Esophagus squamous epithelium (tissue), 5 donors: Measurements from ENCODE around the gene ERN1. TPM values are rescaled to one million over a fixed set of nuclear protein-coding genes. Genes with fewer than 3 reads are reported as not detected.

Source experiments
- DNase-seq: peaks from one replicate; lab custom pipeline; 2025; lab: John Stamatoyannopoulos, UW
- H3K27ac ChIP-seq, 4 donors: fragments of 200-600 bp; sonication (generic); one replicate each; pipeline ENCODE4 v1.5.1; 2016 to 2019; ENCODE audit warnings: mild to moderate bottlenecking in 1 of 4
- H3K27me3 ChIP-seq, 4 donors: fragments of 200-600 bp; sonication (generic); 1 replicate in 3 of 4; 2 replicates in 1 of 4; pipeline versions ENCODE4 v1.5.1 to v1.6.0; 2017 to 2021; ENCODE audit warnings: antibody characterized with exemption in 1 of 4
- H3K36me3 ChIP-seq, 3 donors: fragments of 200-600 bp; sonication (generic); one replicate each; pipeline ENCODE4 v1.5.1; 2016 to 2019
- H3K4me1 ChIP-seq, 3 donors: fragments of 200-600 bp; sonication (generic); one replicate each; pipeline ENCODE4 v1.5.1; 2017 to 2019
- H3K4me3 ChIP-seq, 4 donors: fragments of 200-600 bp; sonication (generic); 1 replicate in 3 of 4; 2 replicates in 1 of 4; pipeline ENCODE4 v1.5.1; 2016 to 2019; ENCODE audit warnings: mild to moderate bottlenecking in 2 of 4, moderate library complexity in 1 of 4
- H3K9me3 ChIP-seq, 3 donors: fragments of 200-600 bp; sonication (generic); one replicate each; pipeline ENCODE4 v1.5.1; 2016 to 2019
- CTCF ChIP-seq, 6 experiments: fragments of 450-650 bp in 4 of 6; fragments of 200-600 bp in 2 of 6; sonication (generic) in 2 of 6; IDR thresholded peaks; one replicate each; pipeline ENCODE4 v1.5.1; 2016 to 2019; ENCODE audit warnings: antibody characterized with exemption in 6 of 6, mild to moderate bottlenecking in 4 of 6, moderate library complexity in 4 of 6
- POLR2A ChIP-seq, 4 donors: fragments of 450-650 bp; IDR thresholded peaks; one replicate each; pipeline ENCODE4 v1.6.1; 2017; ENCODE audit warnings: antibody characterized with exemption in 4 of 4, mild to moderate bottlenecking in 4 of 4, moderate library complexity in 3 of 4
- WGBS, 2 donors: methylation state at CpG; one replicate each; pipeline ENCODE4 v1.1.5; 2018; 5-methylcytosine and 5-hydroxymethylcytosine counted together
- intact Hi-C: fragments of 100-400 bp; cut with DNase I; formaldehyde crosslinking; loops from one replicate; pipeline ENCODE4 v1.15.0; 2022
- total RNA-seq, 4 donors: library from RNA; depleted of rRNA; stranded (reverse); fragments of >200 nt; gene quantifications; one replicate each; pipeline ENCODE4 v1.1.0, GENCODE V29; 2016
- donor health status: DM: yes; HTN: yes; CAD: no.

Gene ERN1
- total RNA-seq, 4 donors from 2014 or later = 9.2 to 19.1 (median 15.1) TPM

GRCh38 chr17:64069143-64069542, 60.8 kb downstream of the ERN1 start:
- H3K9me3 ChIP-seq = peaks cover 0 to 23% (median 17%) of the 10 kb centered on the region in 3 donors
- peaks cover 0 to 14% (median 2%) of the 10 kb centered on the region in 3 donors for H3K4me1 ChIP-seq
- H3K4me3 ChIP-seq = no peak overlapping the region
- no peaks in the 10 kb centered on the region for H3K27me3 ChIP-seq
- intact Hi-C loops = no loop called here
- no peak overlapping the region for H3K27ac ChIP-seq
- H3K36me3 ChIP-seq = peaks cover 26 to 95% (median 30%) of the 10 kb centered on the region in 3 donors
- TF ChIP-seq POLR2A (IDR thresholded peaks at IDR 0.05) (no peak), CTCF (IDR thresholded peaks at IDR 0.05) (no peak)
- 89 to 100% methylated on average over 1 of the region's 1 CpG for WGBS, 2 donors
- no peak for DNase-seq

- DNase-seq = no peak
- H3K9me3 ChIP-seq = peaks cover 0 to 23% (median 17%) of the 10 kb centered on the region in 3 donors
- peaks cover 26 to 93% (median 30%) of the 10 kb centered on the region in 3 donors for H3K36me3 ChIP-seq
- peaks cover 0 to 26% (median 5%) of the 10 kb centered on the region in 3 donors for H3K4me1 ChIP-seq
- 85 to 93% methylated on average over 2 to 3 of the region's 3 CpGs for WGBS, 2 donors
- TF ChIP-seq CTCF (IDR thresholded peaks at IDR 0.05) = no peak
- no peak for TF ChIP-seq POLR2A (IDR thresholded peaks at IDR 0.05)
- H3K4me3 ChIP-seq = no peak overlapping the region
- H3K27ac ChIP-seq = no peak overlapping the region
- intact Hi-C loops = no loop called here
- H3K27me3 ChIP-seq = no peaks in the 10 kb centered on the region
These were observed 62.3 kb downstream of the ERN1 start for GRCh38 chr17:64067657-64068056.

- no peaks in the 10 kb centered on the region for H3K27me3 ChIP-seq
- TF ChIP-seq POLR2A (IDR thresholded peaks at IDR 0.05) (no peak), CTCF (IDR thresholded peaks at IDR 0.05) (no peak)
- no peak for DNase-seq
- H3K27ac ChIP-seq = no peak overlapping the region
- intact Hi-C loops = no loop called here
- peaks cover 0 to 30% (median 5%) of the 10 kb centered on the region in 3 donors for H3K4me1 ChIP-seq
- peaks cover 24 to 88% (median 29%) of the 10 kb centered on the region in 3 donors for H3K36me3 ChIP-seq
- WGBS, 2 donors = 92 to 100% methylated on average over 1 to 5 of the region's 7 CpGs
- H3K4me3 ChIP-seq = peak overlapping the region in 1 of 4 donors; percentile 6
- peaks cover 0 to 23% (median 17%) of the 10 kb centered on the region in 3 donors for H3K9me3 ChIP-seq
These were observed 63.2 kb downstream of the ERN1 start for GRCh38 chr17:64066716-64067115.

GRCh38 chr17:64065161-64065560, 64.8 kb downstream of the ERN1 start:
- H3K27me3 ChIP-seq = no peaks in the 10 kb centered on the region
- 78 to 86% methylated on average over 8 of the region's 8 CpGs for WGBS, 2 donors
- peak overlapping the region in 3 of 4 donors; percentile 74 to 90 (median 86) for H3K27ac ChIP-seq
- TF ChIP-seq POLR2A (IDR thresholded peaks at IDR 0.05) = no peak
- TF ChIP-seq CTCF (IDR thresholded peaks at IDR 0.05) = no peak
- DNase-seq = no peak
- H3K9me3 ChIP-seq = peaks cover 0 to 19% (median 14%) of the 10 kb centered on the region in 3 donors
- peaks cover 3 to 44% (median 11%) of the 10 kb centered on the region in 3 donors for H3K4me1 ChIP-seq
- H3K4me3 ChIP-seq = peak overlapping the region in 1 of 4 donors; percentile 6
- H3K36me3 ChIP-seq = peaks cover 8 to 87% (median 13%) of the 10 kb centered on the region in 3 donors
- intact Hi-C loops = no loop called here

GRCh38 chr17:64064331-64064730, 65.6 kb downstream of the ERN1 start:
- intact Hi-C loops = no loop called here

More at GRCh38 chr17:64064331-64064730, 65.6 kb downstream of the ERN1 start:
- Histone ChIP-seq H3K9me3 (peaks cover 0 to 11% (median 7%) of the 10 kb centered on the region in 3 donors), H3K27ac (peak overlapping the region; percentile 70 to 90 (median 80)), H3K36me3 (peaks cover 2 to 87% (median 5%) of the 10 kb centered on the region in 3 donors), H3K27me3 (no peaks in the 10 kb centered on the region), H3K4me1 (peaks cover 3 to 44% (median 11%) of the 10 kb centered on the region in 3 donors), H3K4me3 (no peak overlapping the region)
- WGBS, 2 donors = 45 to 58% methylated on average over 7 to 9 of the region's 9 CpGs
- DNase-seq = no peak
- TF ChIP-seq CTCF (IDR thresholded peaks at IDR 0.05) = no peak
- no peak for TF ChIP-seq POLR2A (IDR thresholded peaks at IDR 0.05)
